T-helper 9 cell (primary cell): ENCODE measurements around the gene UTS2B.

Experiments used
- DNase-seq: peaks from one replicate; pipeline ENCODE4 v3.0.0-alpha.2; 2020

UTS2B gene

GRCh38 chr3:191320316-191320715 lies 10.0 kb downstream of the UTS2B start:
- DNase-seq = no peak

GRCh38 chr3:191316876-191317603 lies 13.3 kb downstream of the UTS2B start:
- no peak for DNase-seq

- no peak for DNase-seq
Observed at GRCh38 chr3:191314109-191314728, 16.1 kb downstream of the UTS2B start.

DNA sequence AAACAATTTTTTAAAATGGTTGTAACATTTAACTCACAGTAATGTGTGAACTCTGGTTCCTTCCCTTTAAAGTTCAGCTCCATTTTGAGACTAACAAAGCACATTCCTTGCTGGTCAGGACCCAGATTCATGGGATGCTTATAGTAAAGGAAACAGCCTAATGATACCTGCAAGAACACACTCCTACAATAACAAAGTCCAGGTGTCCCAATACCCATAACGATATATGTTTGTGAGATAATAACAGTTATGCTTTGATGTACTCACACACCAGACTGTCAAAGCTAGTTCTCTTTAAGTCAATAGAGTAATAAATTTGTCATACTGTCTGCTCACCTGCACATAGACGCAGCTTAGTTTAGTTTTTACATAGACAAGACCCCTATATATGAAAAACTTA lies 17.0 kb downstream of the UTS2B start:
- no peak for DNase-seq

GRCh38 chr3:191307341-191307740 lies 23.0 kb downstream of the UTS2B start:
- no peak for DNase-seq

GRCh38 chr3:191306428-191306827 lies 23.9 kb downstream of the UTS2B start:
- DNase-seq = no peak

DNA sequence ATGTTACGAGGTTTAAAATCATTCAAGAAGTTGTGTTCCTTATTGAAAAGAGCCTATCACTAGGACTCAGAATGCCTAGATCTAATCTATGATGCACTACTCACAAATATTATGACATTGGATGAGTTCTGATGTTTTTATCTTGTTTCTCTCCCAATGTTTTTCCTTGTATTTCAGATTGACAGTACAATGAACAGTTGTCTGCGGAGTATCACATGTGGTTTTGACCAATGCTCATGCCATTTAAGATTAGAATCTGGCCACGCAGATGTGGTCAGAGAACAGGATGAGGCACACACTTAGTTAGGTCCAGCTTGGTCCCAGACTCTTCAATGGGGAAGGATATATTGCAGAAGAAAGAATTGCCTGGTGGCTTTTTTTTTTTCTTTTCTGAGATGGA lies 26.7 kb downstream of the UTS2B start:
- DNase-seq = no peak

DNA sequence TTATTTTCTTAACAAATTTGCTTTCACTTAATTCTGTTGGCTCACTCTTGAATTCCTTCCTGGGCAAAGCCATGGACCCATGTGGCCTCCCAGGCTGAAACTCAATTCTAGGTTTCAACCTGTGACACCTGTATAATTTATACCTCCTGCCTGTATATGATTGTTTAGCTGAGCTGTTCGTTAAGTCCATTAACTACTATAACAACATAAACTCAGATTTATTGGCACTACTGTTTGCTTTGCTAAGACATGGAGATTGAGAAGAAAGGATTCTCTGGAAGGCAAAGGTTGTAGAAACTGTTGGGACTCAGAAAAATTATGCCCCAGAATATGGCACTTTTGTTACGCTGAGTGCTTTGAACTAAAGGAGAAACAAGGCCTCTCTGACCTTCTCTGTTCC lies 27.9 kb downstream of the UTS2B start:
- DNase-seq = no peak

DNA sequence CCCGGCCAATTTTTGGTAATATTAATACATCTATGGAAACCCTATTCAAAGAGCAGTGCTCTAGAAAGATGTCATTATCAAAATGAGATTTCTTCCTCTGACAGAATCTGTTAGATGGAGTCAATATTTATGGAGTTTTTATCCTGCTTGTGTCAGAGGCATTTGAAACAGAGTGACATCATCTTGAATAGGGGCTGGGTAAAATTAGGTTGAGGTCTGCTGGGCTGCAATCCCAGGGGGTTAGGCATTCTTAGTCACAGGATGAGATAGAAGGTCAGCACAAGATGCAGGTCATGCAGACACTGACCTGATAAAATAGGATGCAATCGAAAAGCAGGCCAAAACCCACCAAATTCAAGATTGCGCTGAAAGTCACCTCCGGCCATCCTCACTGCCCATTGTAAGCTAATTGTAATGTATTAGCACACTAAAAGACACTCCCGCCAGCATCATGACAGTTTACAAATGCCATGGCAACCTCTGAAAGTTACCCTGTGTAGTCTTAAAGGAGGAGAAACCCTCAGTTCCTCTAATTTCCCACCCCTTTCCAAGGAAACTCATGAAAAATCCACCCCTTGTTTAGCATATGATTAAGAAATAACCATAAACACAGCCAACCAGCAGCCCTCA lies 28.4 kb downstream of the UTS2B start:
- DNase-seq = no peak

DNA sequence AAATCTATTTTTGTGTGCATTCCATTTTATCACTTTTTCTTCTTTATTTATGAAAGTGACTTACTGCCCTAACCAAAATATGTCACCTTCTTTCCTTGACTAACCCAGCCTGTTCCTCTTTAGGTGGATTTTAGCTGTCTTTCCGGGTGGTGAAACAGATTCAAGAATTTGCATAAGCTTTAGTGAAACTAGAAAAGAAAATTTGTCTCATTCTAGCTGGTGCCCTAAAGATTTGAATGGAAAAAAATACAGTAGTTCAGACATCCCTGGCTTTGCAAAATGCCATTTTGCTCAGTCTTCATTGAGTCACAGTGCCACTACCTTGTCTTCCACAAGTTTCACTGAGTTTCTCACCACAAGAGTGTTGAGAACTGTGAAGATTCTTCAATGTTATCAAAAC lies 29.3 kb downstream of the UTS2B start:
- DNase-seq = no peak

DNA sequence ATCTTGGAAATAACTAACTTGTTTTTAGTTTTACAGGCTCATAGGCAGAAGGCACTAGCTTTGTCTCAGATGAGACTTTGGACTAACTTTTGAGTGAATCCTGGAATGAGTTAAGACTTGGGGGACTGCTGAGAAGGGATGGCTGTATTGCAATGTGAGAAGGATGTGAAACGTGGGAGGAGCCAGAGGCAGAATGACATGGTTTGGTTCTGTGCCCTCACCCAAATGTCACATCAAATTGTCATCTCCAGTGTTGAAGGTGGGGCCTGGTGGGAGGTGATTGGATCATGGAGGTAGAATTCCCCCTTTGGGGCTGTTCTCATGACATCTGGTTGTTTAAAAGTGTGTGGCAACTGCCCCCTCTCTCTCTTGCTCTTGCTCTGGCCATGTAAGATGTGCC lies 29.9 kb downstream of the UTS2B start:
- DNase-seq = no peak

DNA sequence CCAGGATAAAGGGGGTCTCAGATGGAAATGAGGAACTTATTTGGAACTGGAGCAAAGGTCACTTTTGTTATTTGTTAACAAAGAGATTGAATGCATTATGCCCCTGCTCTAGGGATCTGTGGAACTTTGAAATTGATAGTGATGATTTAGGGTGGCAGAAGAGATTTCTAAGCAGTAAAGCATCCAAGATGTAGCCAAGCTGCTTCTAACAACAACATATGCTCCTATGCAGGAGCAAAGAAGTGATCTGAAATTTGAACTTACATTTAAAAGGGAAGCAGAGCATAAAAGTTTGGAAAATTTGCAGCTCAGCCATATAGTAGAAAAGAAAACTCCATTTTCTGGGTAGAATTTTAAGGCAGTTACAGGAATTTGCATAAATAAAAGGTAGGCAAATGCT lies 31.5 kb downstream of the UTS2B start:
- no peak for DNase-seq

GRCh38 chr3:191296041-191296541 lies 34.2 kb downstream of the UTS2B start:
- no peak for DNase-seq

DNA sequence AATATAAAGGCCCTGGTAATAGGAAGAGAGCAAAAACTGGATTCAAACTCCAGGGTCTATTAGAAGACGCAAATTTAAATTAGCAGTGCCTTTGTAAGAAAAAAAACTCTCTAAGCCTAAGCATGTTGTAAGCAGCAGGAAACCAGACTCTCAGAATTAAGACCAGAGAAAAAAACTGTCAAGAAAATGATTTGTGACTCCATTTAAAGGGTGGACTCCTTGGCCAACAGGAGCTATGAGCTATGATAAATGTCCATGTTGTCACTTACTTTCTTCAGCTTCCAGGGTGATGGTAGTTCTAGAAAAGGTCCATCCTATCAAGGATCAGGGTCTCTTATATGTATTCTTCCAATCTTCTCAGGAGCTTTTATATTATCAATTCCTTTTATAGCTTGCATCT lies 36.0 kb downstream of the UTS2B start:
- DNase-seq = no peak

GRCh38 chr3:191292243-191293015 lies 37.9 kb downstream of the UTS2B start:
- no peak for DNase-seq

DNA sequence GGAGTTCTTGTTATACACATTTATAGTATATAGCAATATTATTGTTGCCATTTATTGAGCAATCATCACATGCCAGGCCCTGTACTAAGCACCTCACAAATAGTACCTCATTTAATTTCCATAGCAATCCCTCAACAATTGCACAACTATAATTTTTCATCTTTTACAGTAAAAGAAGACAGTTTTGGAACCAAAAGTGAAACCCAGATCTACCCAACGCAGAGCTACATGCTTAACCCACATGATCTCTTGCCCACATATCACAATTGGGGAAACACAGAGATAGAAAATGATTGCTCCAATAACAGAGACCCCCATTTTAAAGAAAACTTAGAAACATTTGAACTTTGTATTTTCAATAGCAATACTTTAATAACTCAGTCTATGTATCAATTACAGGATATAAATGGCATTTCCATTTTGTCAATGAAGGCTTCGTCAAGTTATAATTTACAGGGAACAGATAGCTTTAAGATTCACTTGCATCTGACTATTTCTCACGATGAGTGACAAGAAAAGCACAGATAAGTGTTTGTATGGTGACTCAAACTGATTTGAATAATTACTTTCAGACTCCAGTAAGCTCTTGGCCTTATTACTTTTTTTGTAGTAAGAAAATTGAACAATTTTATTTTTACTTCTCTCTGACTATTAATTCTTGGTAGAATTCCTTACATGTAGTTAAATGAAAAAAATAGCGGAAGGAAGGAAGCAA lies 39.9 kb downstream of the UTS2B start:
- DNase-seq = no peak

GRCh38 chr3:191283400-191283799 lies 46.9 kb downstream of the UTS2B start:
- no peak for DNase-seq

DNA sequence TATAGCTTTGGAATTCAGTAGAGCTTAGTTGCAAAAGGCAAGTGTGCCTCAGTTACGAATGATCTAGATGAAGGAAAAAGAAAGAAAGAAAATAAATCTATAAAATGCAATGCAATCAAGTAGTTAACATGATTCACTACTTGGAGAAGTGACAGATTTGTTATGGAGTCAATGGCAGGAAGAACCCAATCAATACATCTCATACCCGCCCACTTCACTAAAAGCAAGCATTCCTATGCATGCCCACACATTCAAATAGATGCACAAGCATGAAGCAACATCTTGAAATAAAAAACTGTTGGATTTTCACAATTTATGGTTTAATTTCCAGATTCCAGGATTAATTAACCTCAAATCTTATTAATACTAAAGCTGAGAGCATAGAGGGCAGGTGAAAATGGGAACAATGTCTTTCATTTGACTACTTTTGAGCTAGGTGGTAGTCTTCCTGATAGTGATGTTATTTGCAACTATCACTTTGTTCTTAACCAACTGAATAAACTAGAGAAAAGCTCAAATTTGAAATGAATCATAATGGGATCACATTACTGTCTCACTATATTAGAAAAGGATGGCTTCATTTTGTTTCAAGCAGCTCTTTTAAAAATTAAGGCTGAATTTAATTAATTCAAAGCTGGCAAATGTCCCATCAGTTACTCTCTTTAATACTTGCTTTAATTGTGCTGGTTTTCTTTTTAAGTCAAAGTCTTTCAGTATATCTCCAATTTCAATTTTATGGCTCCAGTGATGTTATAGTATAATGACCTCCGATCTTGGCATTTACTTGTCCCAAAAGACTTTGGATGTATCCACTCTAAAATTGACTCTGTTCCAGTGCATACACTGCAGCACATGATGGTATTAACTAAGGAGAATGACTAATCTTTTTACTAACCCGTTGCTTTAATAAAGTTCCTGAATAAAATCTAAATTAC lies 47.8 kb downstream of the UTS2B start:
- DNase-seq = no peak

DNA sequence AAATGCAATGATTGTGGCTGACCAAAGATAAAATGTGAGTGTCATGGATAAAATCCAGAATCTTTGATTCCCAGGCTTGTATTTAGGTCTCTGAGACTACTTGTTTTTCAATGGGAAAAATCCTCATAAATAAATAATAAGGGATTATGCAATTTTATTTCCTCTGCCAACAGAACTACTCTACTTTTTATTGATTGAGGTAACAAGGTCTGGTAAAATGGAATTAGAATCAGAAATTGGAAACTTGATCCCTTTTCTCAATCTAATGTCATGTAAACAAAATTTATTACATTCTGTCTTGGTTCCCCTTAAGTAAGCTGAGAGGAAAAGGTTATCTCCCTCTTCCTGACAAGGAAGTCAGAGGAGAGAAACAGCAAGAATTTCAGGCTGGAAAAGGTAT lies 49.4 kb downstream of the UTS2B start:
- no peak for DNase-seq

GRCh38 chr3:191280111-191280510 lies 50.2 kb downstream of the UTS2B start:
- no peak for DNase-seq

GRCh38 chr3:191275751-191276150 lies 54.6 kb downstream of the UTS2B start:
- no peak for DNase-seq
